Activated CD8-positive, alpha-beta T cell treated with anti-CD3 and anti-CD28 coated beads for 36 hours (primary cell): ENCODE results near the gene FXYD7. TPM values are rescaled to one million over a fixed set of nuclear protein-coding genes. Genes with fewer than 3 reads are reported as not detected.
A peak's percentile ranks its signal among the peaks of the same experiment; 100 is the strongest.

Experiments
- ATAC-seq: fragments of 200-7000 bp; cut with Tn5 transposase; one replicate; pipeline ENCODE4 v1.10.0; 2021; ENCODE audit warnings: mild to moderate bottlenecking, moderate library complexity
- CTCF ChIA-PET: fragments of 350-600 bp; sonication (Branson Sonifier 250); formaldehyde crosslinking; loops from one replicate; lab custom pipeline; 2021; ENCODE audit warnings: antibody characterized with exemption; lab: Charles Lee
- POLR2A ChIA-PET: fragments of 350-600 bp; sonication (Branson Sonifier 250); formaldehyde crosslinking; loops from one replicate; lab custom pipeline; 2021; ENCODE audit warnings: antibody characterized with exemption; lab: Charles Lee
- DNase-seq: peaks from one replicate; pipeline ENCODE4 v3.0.0-alpha.2; 2020
- H3K27ac Mint-ChIP-seq: one replicate; pipeline ENCODE4 v1.8.0; 2021; ENCODE audit warnings: mild to moderate bottlenecking, mixed read lengths
- H3K27me3 Mint-ChIP-seq: one replicate; pipeline ENCODE4 v1.8.0; 2021; ENCODE audit warnings: mixed read lengths
- H3K36me3 Mint-ChIP-seq: one replicate; pipeline ENCODE4 v1.8.0; 2021; ENCODE audit warnings: low read depth, mixed read lengths
- H3K4me1 Mint-ChIP-seq: one replicate; pipeline ENCODE4 v1.8.0; 2021; ENCODE audit warnings: low read depth, mixed read lengths
- H3K4me3 Mint-ChIP-seq: one replicate; pipeline ENCODE4 v1.8.0; 2021; ENCODE audit warnings: mild to moderate bottlenecking, moderate library complexity, mixed read lengths
- H3K9me3 Mint-ChIP-seq: one replicate; pipeline ENCODE4 v1.8.0; 2021; ENCODE audit warnings: mixed read lengths
- CTCF ChIP-seq: fragments of 200-600 bp; IDR thresholded peaks from one replicate; pipeline ENCODE4 v1.8.0; 2022; ENCODE audit warnings: antibody characterized with exemption, mild to moderate bottlenecking
- intact Hi-C: fragments of 100-400 bp; cut with micrococcal nuclease; formaldehyde crosslinking; loops from one replicate; pipeline ENCODE4 v1.10.0; 2022
- total RNA-seq, 2 experiments: library from RNA; stranded (reverse); gene quantifications; one replicate each; pipeline ENCODE4 v1.2.3, GENCODE V29; 2021

FXYD7 gene
- total RNA-seq, 2 experiments from 2014 or later, result 0.38 TPM; not detected in 1

GRCh38 chr19:35171730-35172129 is 28.7 kb downstream of the FXYD7 start:
- Mint-ChIP-seq H3K27me3 (no peaks in the 10 kb centered on the region), H3K4me3 (no peak overlapping the region), H3K4me1 (peaks cover 33% of the 10 kb centered on the region), H3K9me3 (peaks cover under 1% of the 10 kb centered on the region), H3K27ac (peak overlapping the region; percentile 84), H3K36me3 (peaks cover 52% of the 10 kb centered on the region)
- intact Hi-C loops, result no loop called here
- CTCF ChIA-PET, result interaction anchor here (0.7 to 1.8 kb wide), 3 partner anchors 12 to 105 kb away, joined by 3 to 4 read pairs (median 3); partner anchors contain the start of gene FXYD5
- ATAC-seq (peak; percentile 53), DNase-seq (no peak)
- no peak for TF ChIP-seq CTCF
- POLR2A ChIA-PET, result interaction anchor here (0.6 to 2.7 kb wide), 5 partner anchors 10 to 92 kb away, joined by 3 to 17 read pairs (median 6); no protein-coding TSS in a partner anchor

GRCh38 chr19:35174226-35174625 is 31.2 kb downstream of the FXYD7 start:
- ATAC-seq, result no peak

GRCh38 chr19:35176181-35176570 is 33.1 kb downstream of the FXYD7 start:
- no peak for ATAC-seq
- no peak overlapping the region for H3K4me3 Mint-ChIP-seq
- POLR2A ChIA-PET, result interaction anchor here (1.1 to 1.7 kb wide), 3 partner anchors 9 to 22 kb away, joined by 3 to 5 read pairs (median 4); partner anchors contain the start of gene FXYD5
- H3K27me3 Mint-ChIP-seq, result no peaks in the 10 kb centered on the region
- peaks cover 5% of the 10 kb centered on the region for H3K9me3 Mint-ChIP-seq
- DNase-seq, result no peak
- peaks cover 34% of the 10 kb centered on the region for H3K4me1 Mint-ChIP-seq
- CTCF ChIA-PET, result no interaction called here
- H3K36me3 Mint-ChIP-seq, result peaks cover 16% of the 10 kb centered on the region
- intact Hi-C loops, result no loop called here
- no peak for TF ChIP-seq CTCF
- H3K27ac Mint-ChIP-seq, result no peak overlapping the region

More at GRCh38 chr19:35174226-35174625, 31.2 kb downstream of the FXYD7 start:
- Mint-ChIP-seq H3K9me3 (peaks cover 5% of the 10 kb centered on the region), H3K27ac (peak overlapping the region; percentile 14), H3K27me3 (no peaks in the 10 kb centered on the region), H3K36me3 (peaks cover 31% of the 10 kb centered on the region), H3K4me1 (peaks cover 33% of the 10 kb centered on the region), H3K4me3 (no peak overlapping the region)
- ChIA-PET CTCF (interaction anchor here (1.0 to 1.2 kb wide), 2 partner anchors 32 to 108 kb away, joined by 3 to 7 read pairs; no protein-coding TSS in a partner anchor), POLR2A (interaction anchor here (1.2 to 2.7 kb wide), 3 partner anchors 10 to 25 kb away, joined by 3 to 17 read pairs (median 3); no protein-coding TSS in a partner anchor)
- no peak for TF ChIP-seq CTCF
- no peak for DNase-seq
- intact Hi-C loops, result no loop called here

- intact Hi-C loops, result no loop called here
- POLR2A ChIA-PET, result interaction anchor here (1.2 to 1.7 kb wide), 4 partner anchors 10 to 18 kb away, joined by 3 to 5 read pairs (median 4); no protein-coding TSS in a partner anchor
- H3K4me1 Mint-ChIP-seq, result peaks cover 29% of the 10 kb centered on the region
- H3K36me3 Mint-ChIP-seq, result peaks cover 5% of the 10 kb centered on the region
- no peak for TF ChIP-seq CTCF
- CTCF ChIA-PET, result interaction anchor here (2.2 kb wide), 1 partner anchor 12 kb away, joined by 10 read pairs; no protein-coding TSS in a partner anchor
- no peak overlapping the region for H3K4me3 Mint-ChIP-seq
- no peak for DNase-seq
- no peak overlapping the region for H3K27ac Mint-ChIP-seq
- ATAC-seq, result peak; percentile 39
- no peaks in the 10 kb centered on the region for H3K27me3 Mint-ChIP-seq
- H3K9me3 Mint-ChIP-seq, result peaks cover 5% of the 10 kb centered on the region
Measured at GRCh38 chr19:35177377-35178274, 34.6 kb downstream of the FXYD7 start.
